HG03354 (cell line): ENCODE results near the gene COL23A1.

ENCODE experiments used
- ATAC-seq: cut with Tn5 transposase; IDR thresholded peaks from one replicate; pipeline ENCODE4 v1.9.1; 2021; ENCODE audit warnings: mild to moderate bottlenecking; ENCODE audit not compliant: unreplicated experiment, poor library complexity, severe bottlenecking

COL23A1 gene

GRCh38 chr5:178359738-178360137, 230.5 kb downstream of the COL23A1 start:
- ATAC-seq, result no peak

- ATAC-seq, result no peak
Measured at GRCh38 chr5:178357678-178358077, 232.5 kb downstream of the COL23A1 start.

- ATAC-seq, result no peak
Measured at GRCh38 chr5:178357121-178357521, 233.1 kb downstream of the COL23A1 start.

- ATAC-seq, result no peak
Measured at GRCh38 chr5:178356431-178356872, 233.7 kb downstream of the COL23A1 start.

- no peak for ATAC-seq
Measured at GRCh38 chr5:178355671-178356070, 234.5 kb downstream of the COL23A1 start.

GRCh38 chr5:178353461-178353860, 236.7 kb downstream of the COL23A1 start:
- ATAC-seq, result no peak

- ATAC-seq, result no peak
Measured at GRCh38 chr5:178352035-178352349, 238.2 kb downstream of the COL23A1 start.

- ATAC-seq, result no peak
Measured at GRCh38 chr5:178351221-178352034, 238.8 kb downstream of the COL23A1 start.

- no peak for ATAC-seq
Measured at GRCh38 chr5:178350361-178351220, 239.6 kb downstream of the COL23A1 start.

- ATAC-seq, result no peak
Measured at GRCh38 chr5:178349625-178350353, 240.4 kb downstream of the COL23A1 start.

GRCh38 chr5:178349075-178349511, 241.1 kb downstream of the COL23A1 start:
- ATAC-seq, result no peak

- ATAC-seq, result no peak
Measured at GRCh38 chr5:178348356-178349074, 241.7 kb downstream of the COL23A1 start.

GRCh38 chr5:178347956-178348355, 242.2 kb downstream of the COL23A1 start:
- no peak for ATAC-seq

GRCh38 chr5:178346607-178347334, 243.4 kb downstream of the COL23A1 start:
- no peak for ATAC-seq

- no peak for ATAC-seq
Measured at GRCh38 chr5:178343306-178343705, 246.9 kb downstream of the COL23A1 start.

- ATAC-seq, result no peak
Measured at GRCh38 chr5:178341851-178342140, 248.4 kb downstream of the COL23A1 start.

- no peak for ATAC-seq
Measured at GRCh38 chr5:178341091-178341850, 248.9 kb downstream of the COL23A1 start.

- no peak for ATAC-seq
Measured at GRCh38 chr5:178340637-178341036, 249.6 kb downstream of the COL23A1 start.
